Transverse colon (tissue), 4 donors: Measurements from ENCODE around the gene ATP13A4. TPM values are rescaled to one million over a fixed set of nuclear protein-coding genes. Genes with fewer than 3 reads are reported as not detected.
A peak's percentile ranks its signal among the peaks of the same experiment; 100 is the strongest.

Source experiments
- DNase-seq: peaks from one replicate; pipeline ENCODE4 v3.0.0-alpha.2; 2019
- H3K27ac ChIP-seq, 4 donors: fragments of 200-600 bp; sonication (generic); 2 replicates each; pipeline ENCODE4 v1.5.1; 2016 to 2018; ENCODE audit warnings: inconsistent platforms in 4 of 4
- H3K27me3 ChIP-seq: fragments of 200-600 bp; sonication (generic); 2 replicates; pipeline ENCODE4 v1.5.1; 2017; ENCODE audit warnings: inconsistent platforms
- H3K36me3 ChIP-seq, 4 donors: fragments of 200-600 bp; sonication (generic); 2 replicates each; pipeline ENCODE4 v1.5.1; 2017 to 2019; ENCODE audit warnings: inconsistent platforms in 4 of 4
- H3K4me1 ChIP-seq, 4 donors: fragments of 200-600 bp; sonication (generic); 2 replicates each; pipeline ENCODE4 v1.5.1; 2017 to 2020; ENCODE audit warnings: inconsistent platforms in 4 of 4
- H3K4me3 ChIP-seq, 4 donors: fragments of 200-600 bp; sonication (generic); 1 replicate in 1 of 4; 2 replicates in 3 of 4; pipeline versions ENCODE4 v1.5.1 to v1.6.1; 2017 to 2019; ENCODE audit warnings: inconsistent platforms in 4 of 4
- H3K9me3 ChIP-seq, 2 donors: fragments of 200-600 bp; sonication (generic); 2 replicates each; pipeline ENCODE4 v1.5.1; 2017 to 2019; ENCODE audit warnings: inconsistent platforms in 2 of 2
- EP300 ChIP-seq: sonication (generic); formaldehyde crosslinking; IDR thresholded peaks from one replicate; pipeline ENCODE4 v1.6.1; 2017; ENCODE audit warnings: antibody characterized with exemption, low read depth
- POLR2A ChIP-seq: fragments of 450-650 bp; IDR thresholded peaks from one replicate; pipeline ENCODE4 v1.6.1; 2016; ENCODE audit warnings: antibody characterized with exemption, mild to moderate bottlenecking, moderate library complexity
- POLR2AphosphoS5 ChIP-seq, 3 donors: sonication (generic); formaldehyde crosslinking; IDR thresholded peaks; one replicate each; pipeline ENCODE4 v1.6.1; 2016; ENCODE audit warnings: antibody characterized with exemption in 3 of 3
- WGBS, 2 donors: methylation state at CpG; one replicate each; pipeline ENCODE4 v1.1.5; 2018; ENCODE audit warnings: low coverage in 1 of 2; 5-methylcytosine and 5-hydroxymethylcytosine counted together
- in situ Hi-C, 4 donors: fragments of 200-750 bp; cut with MboI; loops; one replicate each; pipeline versions ENCODE4 v1.15.0 to v1.15.1; 2017; ENCODE audit warnings: low sequenced_read_pairs in 3 of 4, low pct_ligation_motif_present in 1 of 4, low pct_unique_long_range_greater_than_20kb in 1 of 4
- intact Hi-C: fragments of 100-400 bp; cut with DNase I; formaldehyde crosslinking; loops from one replicate; pipeline ENCODE4 v1.15.1; 2023; ENCODE audit warnings: low total_unique reads
- total RNA-seq, 4 donors: library from RNA; depleted of rRNA; stranded (reverse); fragments of >200 nt; gene quantifications; one replicate each; pipeline ENCODE4 v1.1.0, GENCODE V29; 2016
- TF ChIP-seq, protein P1 (sequence below), 5 experiments: fragments of 200-600 bp in 3 of 5; fragments of 450-650 bp in 2 of 5; sonication (generic) in 3 of 5; IDR thresholded peaks; 1 replicate in 2 of 5; 2 replicates in 3 of 5; pipeline ENCODE4 v1.5.1; 2016 to 2017; ENCODE audit warnings: antibody characterized with exemption in 5 of 5, inconsistent platforms in 3 of 5, mild to moderate bottlenecking in 2 of 5, moderate library complexity in 1 of 5

The ATP13A4 gene
- total RNA-seq, 4 donors from 2014 or later: 5.6 to 13.4 (median 6.9) TPM

GRCh38 chr3:193470710-193471109, 84.0 kb downstream of the ATP13A4 start:
- intact Hi-C loops: no loop called here
- no peak for DNase-seq
- Histone ChIP-seq H3K4me3 (no peak overlapping the region), H3K9me3 (no peaks in the 10 kb centered on the region), H3K36me3 (no peaks in the 10 kb centered on the region), H3K27ac (no peak overlapping the region), H3K27me3 (no peaks in the 10 kb centered on the region), H3K4me1 (peaks cover 0 to 8% (median 1%) of the 10 kb centered on the region in 4 donors)
- TF ChIP-seq POLR2AphosphoS5 (IDR thresholded peaks at IDR 0.05) (no peak), EP300 (no peak), POLR2A (no peak)
- TF ChIP-seq, protein P1, sequence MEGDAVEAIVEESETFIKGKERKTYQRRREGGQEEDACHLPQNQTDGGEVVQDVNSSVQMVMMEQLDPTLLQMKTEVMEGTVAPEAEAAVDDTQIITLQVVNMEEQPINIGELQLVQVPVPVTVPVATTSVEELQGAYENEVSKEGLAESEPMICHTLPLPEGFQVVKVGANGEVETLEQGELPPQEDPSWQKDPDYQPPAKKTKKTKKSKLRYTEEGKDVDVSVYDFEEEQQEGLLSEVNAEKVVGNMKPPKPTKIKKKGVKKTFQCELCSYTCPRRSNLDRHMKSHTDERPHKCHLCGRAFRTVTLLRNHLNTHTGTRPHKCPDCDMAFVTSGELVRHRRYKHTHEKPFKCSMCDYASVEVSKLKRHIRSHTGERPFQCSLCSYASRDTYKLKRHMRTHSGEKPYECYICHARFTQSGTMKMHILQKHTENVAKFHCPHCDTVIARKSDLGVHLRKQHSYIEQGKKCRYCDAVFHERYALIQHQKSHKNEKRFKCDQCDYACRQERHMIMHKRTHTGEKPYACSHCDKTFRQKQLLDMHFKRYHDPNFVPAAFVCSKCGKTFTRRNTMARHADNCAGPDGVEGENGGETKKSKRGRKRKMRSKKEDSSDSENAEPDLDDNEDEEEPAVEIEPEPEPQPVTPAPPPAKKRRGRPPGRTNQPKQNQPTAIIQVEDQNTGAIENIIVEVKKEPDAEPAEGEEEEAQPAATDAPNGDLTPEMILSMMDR (IDR thresholded peaks at IDR 0.05): no peak
- WGBS, 2 donors: 78 to 82% methylated on average over 6 of the region's 6 CpGs
- in situ Hi-C loops: loop anchor here in 1 of 4 donors (25.0 kb wide), 2 partner anchors 92 to 658 kb away; partner anchors contain the start of gene ATP13A4

- Histone ChIP-seq H3K36me3 (no peaks in the 10 kb centered on the region), H3K27me3 (no peaks in the 10 kb centered on the region), H3K4me3 (no peak overlapping the region), H3K9me3 (no peaks in the 10 kb centered on the region), H3K27ac (peak overlapping the region; percentile 28 to 67 (median 57)), H3K4me1 (peaks cover 0 to 10% (median 4%) of the 10 kb centered on the region in 4 donors)
- TF ChIP-seq POLR2A (no peak), EP300 (no peak)
- in situ Hi-C loops (loop anchor here in 1 of 4 donors (25.0 kb wide), 2 partner anchors 96 to 654 kb away; partner anchors contain the start of gene ATP13A4), intact Hi-C loops (no loop called here)
- DNase-seq: no peak
- WGBS, 2 donors: 56 to 65% methylated on average over 6 of the region's 6 CpGs
These were observed 88.6 kb downstream of the ATP13A4 start for GRCh38 chr3:193465992-193466608.

DNA sequence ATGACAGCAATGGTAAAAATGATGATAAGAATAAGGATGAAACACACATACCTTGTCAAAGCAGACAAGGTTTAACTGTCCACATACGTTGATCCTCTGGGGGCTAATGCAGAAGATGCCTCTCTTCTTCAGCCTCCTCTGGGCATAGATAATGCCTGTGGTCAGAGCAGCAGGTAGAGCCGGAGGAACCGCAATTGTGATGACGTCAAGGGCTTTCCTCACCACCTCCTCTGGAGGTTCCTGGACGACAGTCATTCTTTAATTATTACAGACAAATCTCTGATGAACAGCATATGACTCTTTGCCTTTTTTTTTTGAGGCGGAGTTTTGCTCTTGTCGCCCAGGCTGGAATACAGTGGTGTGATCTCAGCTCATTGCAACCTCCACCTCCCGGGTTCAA, 89.8 kb downstream of the ATP13A4 start:
- in situ Hi-C loops: loop anchor here in 2 of 4 donors (5.0 to 25.0 kb wide), 3 partner anchors 97 to 653 kb away; partner anchors contain the start of gene ATP13A4 (in 1 of the 2)
- TF ChIP-seq, protein P1 (IDR thresholded peaks at IDR 0.05): no peak
- TF ChIP-seq EP300: no peak
- TF ChIP-seq POLR2AphosphoS5 (IDR thresholded peaks at IDR 0.05): no peak
- no peak for TF ChIP-seq POLR2A
- H3K9me3 ChIP-seq: no peaks in the 10 kb centered on the region
- intact Hi-C loops: no loop called here
- DNase-seq: no peak
- peaks cover 0 to 10% (median 4%) of the 10 kb centered on the region in 4 donors for H3K4me1 ChIP-seq
- no peaks in the 10 kb centered on the region for H3K27me3 ChIP-seq
- H3K27ac ChIP-seq: peak overlapping the region in 1 of 4 donors; percentile 31
- H3K4me3 ChIP-seq: no peak overlapping the region
- H3K36me3 ChIP-seq: no peaks in the 10 kb centered on the region
- whole genome bisulfite sequencing, 2 donors: 90 to 93% methylated on average over 3 to 8 of the region's 8 CpGs

DNA sequence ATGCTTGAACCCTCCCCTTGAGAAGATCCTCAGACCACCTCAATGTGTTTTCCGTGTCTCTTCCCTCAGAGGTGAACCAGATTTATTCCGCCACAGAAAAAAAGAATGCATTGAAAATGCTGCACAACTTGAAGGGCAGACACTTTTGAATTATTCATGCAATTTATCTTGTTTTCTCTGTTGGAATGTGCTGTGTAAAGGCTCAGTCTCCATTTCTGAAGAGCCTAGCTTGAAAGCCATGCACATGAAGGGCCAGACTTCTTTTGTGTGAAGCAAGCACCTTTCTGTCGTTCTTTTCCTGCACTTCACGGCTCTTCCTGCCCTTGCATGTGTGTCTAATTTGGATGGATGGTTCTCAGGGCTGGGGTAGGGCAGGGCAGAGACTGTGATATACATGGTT, 97.2 kb downstream of the ATP13A4 start:
- TF ChIP-seq POLR2AphosphoS5 (IDR thresholded peaks at IDR 0.05) (no peak), POLR2A (no peak), EP300 (no peak)
- TF ChIP-seq, protein P1 (IDR thresholded peaks at IDR 0.05): no peak
- intact Hi-C loops: no loop called here
- DNase-seq: no peak
- 88 to 96% methylated on average over 2 to 4 of the region's 4 CpGs for WGBS, 2 donors
- Histone ChIP-seq H3K4me3 (no peak overlapping the region), H3K27ac (no peak overlapping the region), H3K9me3 (no peaks in the 10 kb centered on the region), H3K27me3 (no peaks in the 10 kb centered on the region), H3K36me3 (no peaks in the 10 kb centered on the region), H3K4me1 (peaks cover 0 to 6% (median 0%) of the 10 kb centered on the region in 4 donors)
- in situ Hi-C loops: loop anchor here in 2 of 4 donors (5.0 to 25.0 kb wide), 3 partner anchors 105 to 645 kb away; partner anchors contain the start of gene ATP13A4 (in 1 of the 2)
